Spinal cord (tissue), 10 donors: ENCODE results near the gene KCNH2. TPM values are rescaled to one million over a fixed set of nuclear protein-coding genes. Genes with fewer than 3 reads are reported as not detected.

Experiments
- DNase-seq, 6 donors: peaks; one replicate each; pipeline versions ENCODE4 v3.0.0 to v3.0.0-alpha.2; 2013 to 2015; ENCODE audit warnings: low spot score in 6 of 6, low read depth in 4 of 6
- H3K27ac ChIP-seq: one replicate; pipeline ENCODE4 v1.5.1; 2013; ENCODE audit warnings: low read depth, low read length, control low read depth
- H3K27me3 ChIP-seq: one replicate; pipeline ENCODE4 v1.6.1; 2013; ENCODE audit warnings: low read length; ENCODE audit not compliant: control insufficient read depth, insufficient read depth
- H3K36me3 ChIP-seq: one replicate; pipeline ENCODE4 v1.6.1; 2013; ENCODE audit warnings: low read length; ENCODE audit not compliant: control insufficient read depth, insufficient read depth
- H3K4me1 ChIP-seq: one replicate; pipeline ENCODE4 v1.6.1; 2013; ENCODE audit warnings: low read length; ENCODE audit not compliant: control insufficient read depth, insufficient read depth
- H3K4me3 ChIP-seq: one replicate; pipeline ENCODE4 v1.5.1; 2013; ENCODE audit warnings: low read depth, low read length, control low read depth
- H3K9me3 ChIP-seq: one replicate; pipeline ENCODE4 v1.6.1; 2013; ENCODE audit warnings: low read length; ENCODE audit not compliant: control insufficient read depth, insufficient read depth
- WGBS: methylation state at CpG from one replicate; pipeline ENCODE4 v1.1.5; 2013; ENCODE audit warnings: missing lambda C conversion rate; ENCODE audit not compliant: insufficient coverage; 5-methylcytosine and 5-hydroxymethylcytosine counted together
- polyA plus RNA-seq, 2 donors: library from polyadenylated mRNA; unstranded; fragments of 120-200 nt; gene quantifications; one replicate each; pipeline ENCODE4 v1.2.1, GENCODE V29; 2013; ENCODE audit not compliant: insufficient read length in 2 of 2
- total RNA-seq, 2 donors: library from RNA; depleted of rRNA in 1 of 2; stranded (reverse); fragments of 120-200 nt in 1 of 2; fragments of >200 nt in 1 of 2; gene quantifications; one replicate each; pipeline versions ENCODE4 v1.2.3 to v1.2.4, GENCODE V29; 2013 to 2014
- donor health status: healthy.

KCNH2 gene
- total and polyA plus RNA-seq, 4 donors, result 9.1 to 39.4 (median 24.8) TPM

- no peak overlapping the region for H3K27ac ChIP-seq
- WGBS, result 89% methylated on average over 5 of the region's 5 CpGs
These were observed 19.7 kb upstream of the KCNH2 start for GRCh38 chr7:150997817-150998216.

DNA sequence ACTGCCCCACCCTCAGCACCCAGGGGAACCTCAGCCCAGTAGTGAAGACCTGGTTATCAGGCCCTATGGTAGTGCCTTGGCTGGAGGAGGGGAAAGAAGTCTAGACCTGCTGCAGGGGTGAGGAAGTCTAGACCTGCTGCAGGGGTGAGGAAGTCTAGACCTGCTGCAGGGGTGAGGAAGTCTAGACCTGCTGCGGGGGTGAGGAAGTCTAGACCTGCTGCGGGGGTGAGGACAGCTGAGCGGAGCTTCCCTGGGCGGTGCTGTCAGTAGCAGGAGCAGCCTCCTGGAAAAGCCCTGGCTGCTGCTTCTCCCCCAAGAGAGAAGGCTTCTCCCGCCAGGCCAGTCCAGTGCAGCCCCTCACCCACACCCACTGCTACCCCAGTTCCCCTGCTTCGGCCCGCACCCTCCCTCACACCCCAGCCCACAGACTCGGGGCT lies 19.0 kb upstream of the KCNH2 start:
- Histone ChIP-seq H3K4me3 (no peak overlapping the region), H3K27me3 (no peaks in the 10 kb centered on the region), H3K9me3 (no peaks in the 10 kb centered on the region), H3K36me3 (peaks cover 5% of the 10 kb centered on the region), H3K27ac (no peak overlapping the region), H3K4me1 (peaks cover 18% of the 10 kb centered on the region)
- no peak for DNase-seq
- 87% methylated on average over 8 of the region's 8 CpGs for WGBS

More at GRCh38 chr7:150997817-150998216, 19.7 kb upstream of the KCNH2 start:
- Histone ChIP-seq H3K9me3 (no peaks in the 10 kb centered on the region), H3K27me3 (no peaks in the 10 kb centered on the region), H3K4me1 (peaks cover 15% of the 10 kb centered on the region), H3K4me3 (no peak overlapping the region), H3K36me3 (peaks cover 5% of the 10 kb centered on the region)
- no peak for DNase-seq

- Histone ChIP-seq H3K4me1 (peaks cover 18% of the 10 kb centered on the region), H3K27ac (no peak overlapping the region), H3K36me3 (peaks cover 2% of the 10 kb centered on the region), H3K27me3 (no peaks in the 10 kb centered on the region), H3K9me3 (no peaks in the 10 kb centered on the region), H3K4me3 (no peak overlapping the region)
- WGBS, result 38% methylated on average over 28 of the region's 31 CpGs
- no peak for DNase-seq
These were observed 18.4 kb upstream of the KCNH2 start for GRCh38 chr7:150996376-150997074.

DNA sequence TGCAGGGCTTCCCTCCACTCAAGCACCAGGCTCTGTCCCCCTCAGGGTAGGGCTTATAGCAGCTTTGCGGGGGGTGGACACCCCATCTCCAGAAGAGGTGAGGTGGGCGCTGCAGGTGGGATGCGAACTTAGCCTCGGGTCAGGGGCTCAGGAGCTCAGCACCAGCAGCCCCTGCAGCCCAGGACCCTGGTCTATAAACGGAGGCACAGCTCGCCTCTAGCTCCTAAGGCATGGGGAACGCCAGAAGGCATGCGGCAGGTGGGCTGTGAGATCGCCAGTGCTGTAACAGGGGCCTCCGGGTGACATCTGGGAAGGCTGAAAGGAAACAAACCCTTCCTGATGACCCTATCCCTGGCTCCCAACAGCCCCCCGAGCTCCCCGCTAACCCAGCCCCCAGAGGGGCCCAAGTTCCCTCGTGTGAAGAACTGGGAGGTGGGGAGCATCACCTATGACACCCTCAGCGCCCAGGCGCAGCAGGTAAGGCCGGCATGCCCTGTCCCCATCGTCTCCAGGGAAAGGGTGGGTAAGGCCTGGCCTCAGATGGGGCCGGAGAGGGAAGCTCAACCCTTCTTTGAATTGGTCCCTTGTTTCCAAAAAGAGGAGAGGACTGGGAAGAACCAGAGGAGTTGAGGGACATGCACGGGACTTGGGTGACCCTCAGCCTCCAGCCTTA lies 16.9 kb upstream of the KCNH2 start:
- H3K27ac ChIP-seq, result no peak overlapping the region
- peaks cover 18% of the 10 kb centered on the region for H3K4me1 ChIP-seq
- H3K27me3 ChIP-seq, result no peaks in the 10 kb centered on the region
- DNase-seq, result no peak
- H3K4me3 ChIP-seq, result no peak overlapping the region
- 65% methylated on average over 15 of the region's 19 CpGs for WGBS
- H3K36me3 ChIP-seq, result no peaks in the 10 kb centered on the region
- H3K9me3 ChIP-seq, result no peaks in the 10 kb centered on the region

- Histone ChIP-seq H3K36me3 (no peaks in the 10 kb centered on the region), H3K4me3 (no peak overlapping the region), H3K4me1 (peaks cover 21% of the 10 kb centered on the region), H3K9me3 (no peaks in the 10 kb centered on the region), H3K27ac (no peak overlapping the region), H3K27me3 (no peaks in the 10 kb centered on the region)
- WGBS, result 52% methylated on average over 7 of the region's 15 CpGs
- no peak for DNase-seq
These were observed 16.2 kb upstream of the KCNH2 start for GRCh38 chr7:150994141-150994837.

- H3K27ac ChIP-seq, result no peak overlapping the region
- 58% methylated on average over 8 of the region's 14 CpGs for WGBS
- H3K4me1 ChIP-seq, result peaks cover 29% of the 10 kb centered on the region
- H3K9me3 ChIP-seq, result no peaks in the 10 kb centered on the region
- no peaks in the 10 kb centered on the region for H3K27me3 ChIP-seq
- no peak for DNase-seq
- no peak overlapping the region for H3K4me3 ChIP-seq
- H3K36me3 ChIP-seq, result no peaks in the 10 kb centered on the region
These were observed 15.4 kb upstream of the KCNH2 start for GRCh38 chr7:150993511-150993910.

DNA sequence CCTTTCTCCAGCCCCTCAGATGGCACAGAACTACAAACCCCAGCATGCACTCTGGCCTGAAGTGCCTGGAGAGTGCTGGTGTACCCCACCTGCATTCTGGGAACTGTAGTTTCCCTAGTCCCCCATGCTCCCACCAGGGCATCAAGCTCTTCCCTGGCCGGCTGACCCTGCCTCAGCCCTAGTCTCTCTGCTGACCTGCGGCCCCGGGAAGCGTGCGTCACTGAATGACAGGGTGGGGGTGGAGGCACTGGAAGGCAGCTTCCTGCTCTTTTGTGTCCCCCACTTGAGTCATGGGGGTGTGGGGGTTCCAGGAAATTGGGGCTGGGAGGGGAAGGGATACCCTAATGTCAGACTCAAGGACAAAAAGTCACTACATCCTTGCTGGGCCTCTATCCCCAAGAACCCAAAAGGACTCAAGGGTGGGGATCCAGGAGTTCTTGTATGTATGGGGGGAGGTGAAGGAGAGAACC lies 14.7 kb upstream of the KCNH2 start:
- H3K27ac ChIP-seq, result no peak overlapping the region
- no peaks in the 10 kb centered on the region for H3K36me3 ChIP-seq
- H3K27me3 ChIP-seq, result no peaks in the 10 kb centered on the region
- peaks cover 33% of the 10 kb centered on the region for H3K4me1 ChIP-seq
- DNase-seq, result peak in 2 of 6 donors; percentile 80 to 90
- no peak overlapping the region for H3K4me3 ChIP-seq
- WGBS, result 17% methylated on average over 5 of the region's 5 CpGs
- H3K9me3 ChIP-seq, result no peaks in the 10 kb centered on the region

- Histone ChIP-seq H3K4me3 (no peak overlapping the region), H3K27me3 (no peaks in the 10 kb centered on the region), H3K4me1 (peaks cover 37% of the 10 kb centered on the region), H3K9me3 (no peaks in the 10 kb centered on the region), H3K36me3 (no peaks in the 10 kb centered on the region), H3K27ac (no peak overlapping the region)
- no peak for DNase-seq
- 68% methylated on average over 6 of the region's 6 CpGs for WGBS
These were observed 14.0 kb upstream of the KCNH2 start for GRCh38 chr7:150992051-150992640.

DNA sequence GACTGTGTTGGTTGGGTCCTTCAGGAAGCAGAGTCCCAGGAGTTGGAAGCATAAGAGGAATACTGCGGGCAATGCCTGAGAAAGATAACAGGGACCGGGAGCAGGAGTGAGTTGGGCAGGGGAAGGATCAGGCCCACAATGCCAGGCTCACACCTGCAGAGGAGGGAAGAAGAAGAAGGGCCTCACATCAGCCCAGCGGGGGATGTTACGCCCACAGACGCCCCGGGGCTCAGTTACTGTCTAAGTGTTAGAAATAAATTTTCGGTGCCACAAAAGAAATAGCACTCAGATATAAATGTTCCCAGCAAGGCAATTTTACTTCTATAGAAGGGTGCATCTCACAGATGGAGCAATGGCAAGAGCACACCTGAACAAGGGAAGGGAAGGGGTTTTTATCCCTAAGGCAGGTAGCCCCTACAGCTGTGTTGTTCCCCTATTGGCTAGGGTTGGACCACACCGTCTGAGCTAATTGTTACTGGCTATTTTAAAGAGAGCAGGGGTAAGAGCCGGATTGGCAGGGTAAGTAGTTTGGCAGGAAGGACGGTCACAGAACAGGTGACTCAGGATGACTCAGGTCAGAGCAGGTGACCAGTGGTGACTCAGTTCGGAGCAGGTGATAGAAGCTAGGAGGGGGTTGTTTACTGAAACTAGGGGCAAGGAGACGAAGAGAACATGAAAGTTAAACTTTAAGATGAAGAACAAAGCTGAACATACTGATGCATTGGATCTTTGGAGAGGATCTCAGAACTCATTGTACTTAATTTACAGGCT lies 12.5 kb upstream of the KCNH2 start, which contains the start of gene NOS3:
Gene NOS3, plus strand, starts transcription at position 602 of the 771 bp plus-strand sequence. CDS start 2,787 bp downstream, outside the sequence.
- Histone ChIP-seq H3K27me3 (no peaks in the 10 kb centered on the region), H3K4me1 (peaks cover 41% of the 10 kb centered on the region), H3K4me3 (no peak within 1 kb of the TSS), H3K36me3 (no peaks in the 10 kb centered on the region), H3K9me3 (no peaks in the 10 kb centered on the region), H3K27ac (no peak within 1 kb of the TSS)
- 78% methylated on average over 5 of the region's 12 CpGs for WGBS
- no peak for DNase-seq
